ENCODE measurements around the gene PSMD6.

Gene PSMD6

DNA sequence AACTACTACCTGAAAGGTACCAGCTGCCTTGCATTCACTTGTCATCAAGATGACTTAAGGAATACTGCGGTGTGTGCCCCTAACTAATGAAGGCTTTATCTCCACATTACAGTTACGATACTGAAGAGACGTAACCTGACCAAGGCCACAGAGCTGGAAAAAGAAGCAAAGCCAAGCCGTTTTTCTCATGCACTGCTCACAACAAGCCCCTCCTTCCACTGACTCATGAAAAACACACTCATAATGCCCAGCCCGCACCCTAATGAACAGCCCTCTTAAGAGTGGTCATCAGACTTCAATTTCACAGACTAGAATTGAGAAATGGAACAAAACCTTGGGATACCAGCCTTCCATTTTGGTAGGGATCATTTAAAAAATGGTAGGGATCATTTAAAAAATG, 11.6 kb downstream of the PSMD6 start:
- Histone ChIP-seq H3K27ac (ENCODE audit: low read depth, low read length) (no peak overlapping the region), H3K9me2 (replicated peaks; ENCODE audit: insufficient read depth, low read length) (no peaks in the 10 kb centered on the region), H3K9ac (ENCODE audit: low read length) (no peak overlapping the region), H3K36me3 (ENCODE audit: low read length) (peaks cover 74% of the 10 kb centered on the region), H4K20me1 (ENCODE audit: low read depth, low read length) (no peaks in the 10 kb centered on the region), H2AFZ (ENCODE audit: low read depth, low read length, severe bottlenecking) (no peak overlapping the region), H3K4me2 (ENCODE audit: low read depth, low read length, poor library complexity, severe bottlenecking) (no peak overlapping the region), H3K79me2 (ENCODE audit: insufficient read depth, low read length) (peaks cover 5% of the 10 kb centered on the region; the same call in 1 of the 2 replicates), H3K27me3 (ENCODE audit: low read length) (no peaks in the 10 kb centered on the region), H3K4me3 (ENCODE audit: insufficient read depth, low read length, poor library complexity, severe bottlenecking) (no peak overlapping the region), H3K9me3 (ENCODE audit: insufficient read depth, low read length) (no peaks in the 10 kb centered on the region), H3F3A (ENCODE audit: insufficient read depth) (peaks cover 5% of the 10 kb centered on the region; the same call in 1 of the 2 replicates)
- TF ChIP-seq, protein P1, sequence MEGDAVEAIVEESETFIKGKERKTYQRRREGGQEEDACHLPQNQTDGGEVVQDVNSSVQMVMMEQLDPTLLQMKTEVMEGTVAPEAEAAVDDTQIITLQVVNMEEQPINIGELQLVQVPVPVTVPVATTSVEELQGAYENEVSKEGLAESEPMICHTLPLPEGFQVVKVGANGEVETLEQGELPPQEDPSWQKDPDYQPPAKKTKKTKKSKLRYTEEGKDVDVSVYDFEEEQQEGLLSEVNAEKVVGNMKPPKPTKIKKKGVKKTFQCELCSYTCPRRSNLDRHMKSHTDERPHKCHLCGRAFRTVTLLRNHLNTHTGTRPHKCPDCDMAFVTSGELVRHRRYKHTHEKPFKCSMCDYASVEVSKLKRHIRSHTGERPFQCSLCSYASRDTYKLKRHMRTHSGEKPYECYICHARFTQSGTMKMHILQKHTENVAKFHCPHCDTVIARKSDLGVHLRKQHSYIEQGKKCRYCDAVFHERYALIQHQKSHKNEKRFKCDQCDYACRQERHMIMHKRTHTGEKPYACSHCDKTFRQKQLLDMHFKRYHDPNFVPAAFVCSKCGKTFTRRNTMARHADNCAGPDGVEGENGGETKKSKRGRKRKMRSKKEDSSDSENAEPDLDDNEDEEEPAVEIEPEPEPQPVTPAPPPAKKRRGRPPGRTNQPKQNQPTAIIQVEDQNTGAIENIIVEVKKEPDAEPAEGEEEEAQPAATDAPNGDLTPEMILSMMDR (IDR thresholded peaks at IDR 0.05; ENCODE audit: insufficient read depth, low read length, poor library complexity, severe bottlenecking) = no peak
- TF ChIP-seq EZH2phosphoT487 (conservative IDR thresholded peaks at IDR 0.05; ENCODE audit: low read length) = no peak

DNA sequence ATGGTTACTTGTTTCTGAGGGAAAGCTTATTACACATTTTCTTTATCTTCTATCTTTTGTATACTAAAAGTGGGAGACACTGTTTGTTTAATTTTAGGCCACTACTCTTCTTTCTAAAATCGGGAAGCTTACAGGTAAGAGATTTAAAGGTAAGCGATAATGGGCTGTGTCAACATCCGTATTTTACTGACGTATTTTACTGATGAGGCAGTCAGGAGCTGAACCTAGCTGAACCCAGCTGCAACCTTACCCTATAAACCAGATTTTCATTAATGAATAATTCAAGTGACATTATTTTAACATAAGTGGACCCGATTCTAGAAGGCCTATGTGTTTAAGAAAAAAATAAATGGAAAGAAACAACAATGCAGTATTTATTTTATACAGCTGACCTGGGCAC, 13.1 kb downstream of the PSMD6 start:
- H3F3A ChIP-seq (ENCODE audit: insufficient read depth) = peaks cover 5% of the 10 kb centered on the region; the same call in 1 of the 2 replicates
- peaks cover 67% of the 10 kb centered on the region for H3K36me3 ChIP-seq (ENCODE audit: low read length)
- no peaks in the 10 kb centered on the region for H3K9me3 ChIP-seq (ENCODE audit: insufficient read depth, low read length)
- H3K79me2 ChIP-seq (ENCODE audit: insufficient read depth, low read length) = peaks cover 5% of the 10 kb centered on the region; the same call in 1 of the 2 replicates
- H3K9ac ChIP-seq (ENCODE audit: low read length) = no peak overlapping the region
- H3K9me2 ChIP-seq (replicated peaks; ENCODE audit: insufficient read depth, low read length) = no peaks in the 10 kb centered on the region
- no peak overlapping the region for H2AFZ ChIP-seq (ENCODE audit: low read depth, low read length, severe bottlenecking)
- H4K20me1 ChIP-seq (ENCODE audit: low read depth, low read length) = no peaks in the 10 kb centered on the region
- H3K27me3 ChIP-seq (ENCODE audit: low read length) = no peaks in the 10 kb centered on the region
- TF ChIP-seq EZH2phosphoT487 (conservative IDR thresholded peaks at IDR 0.05; ENCODE audit: low read length) = no peak
- TF ChIP-seq, protein P1 (IDR thresholded peaks at IDR 0.05; ENCODE audit: insufficient read depth, low read length, poor library complexity, severe bottlenecking) = no peak
- no peak overlapping the region for H3K4me2 ChIP-seq (ENCODE audit: low read depth, low read length, poor library complexity, severe bottlenecking)
- no peak overlapping the region for H3K4me3 ChIP-seq (ENCODE audit: insufficient read depth, low read length, poor library complexity, severe bottlenecking)
- no peak overlapping the region for H3K27ac ChIP-seq (ENCODE audit: low read depth, low read length)

DNA sequence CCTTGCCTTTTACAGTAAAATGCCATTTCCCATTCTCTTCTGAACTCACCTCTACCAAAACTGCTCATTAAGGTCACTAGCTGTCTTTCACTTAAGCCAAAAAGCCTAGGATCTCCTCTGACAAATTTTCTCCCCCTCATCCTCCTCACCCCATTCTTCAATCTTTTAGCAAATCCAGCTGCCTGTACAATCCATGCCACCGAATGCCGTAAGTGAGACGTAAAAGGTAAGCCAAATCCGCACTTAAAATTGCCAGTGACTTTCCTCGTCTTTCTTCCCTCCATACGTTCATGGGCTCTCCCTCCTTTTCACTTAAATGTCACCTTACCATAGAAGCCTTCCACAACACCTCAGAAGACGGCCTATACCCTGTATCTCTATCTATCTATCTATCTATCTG, 13.8 kb downstream of the PSMD6 start:
- TF ChIP-seq, protein P1 (IDR thresholded peaks at IDR 0.05; ENCODE audit: insufficient read depth, low read length, poor library complexity, severe bottlenecking) = no peak
- TF ChIP-seq EZH2phosphoT487 (conservative IDR thresholded peaks at IDR 0.05; ENCODE audit: low read length) = no peak
- Histone ChIP-seq H3K4me2 (ENCODE audit: low read depth, low read length, poor library complexity, severe bottlenecking) (no peak overlapping the region), H3K27ac (ENCODE audit: low read depth, low read length) (no peak overlapping the region), H2AFZ (ENCODE audit: low read depth, low read length, severe bottlenecking) (no peak overlapping the region), H3F3A (ENCODE audit: insufficient read depth) (peaks cover 5% of the 10 kb centered on the region; the same call in 1 of the 2 replicates), H3K4me3 (ENCODE audit: insufficient read depth, low read length, poor library complexity, severe bottlenecking) (no peak overlapping the region), H3K9me2 (replicated peaks; ENCODE audit: insufficient read depth, low read length) (no peaks in the 10 kb centered on the region), H3K9me3 (ENCODE audit: insufficient read depth, low read length) (no peaks in the 10 kb centered on the region), H4K20me1 (ENCODE audit: low read depth, low read length) (no peaks in the 10 kb centered on the region), H3K36me3 (ENCODE audit: low read length) (peaks cover 64% of the 10 kb centered on the region), H3K79me2 (ENCODE audit: insufficient read depth, low read length) (peaks cover 5% of the 10 kb centered on the region; the same call in 1 of the 2 replicates), H3K9ac (ENCODE audit: low read length) (no peak overlapping the region), H3K27me3 (ENCODE audit: low read length) (no peaks in the 10 kb centered on the region)
